Erythroblast (primary cell): ENCODE data around the gene ZFP1.

Experiments
- GATA1 ChIP-seq: IDR thresholded peaks from 2 replicates; pipeline ENCODE4 v1.6.1; 2011; ENCODE audit warnings: low read depth, mild to moderate bottlenecking, control low read depth, low read length, moderate library complexity
- POLR2A ChIP-seq: IDR thresholded peaks from 2 replicates; pipeline ENCODE4 v1.6.1; 2011; ENCODE audit warnings: mild to moderate bottlenecking, low read length

DNA sequence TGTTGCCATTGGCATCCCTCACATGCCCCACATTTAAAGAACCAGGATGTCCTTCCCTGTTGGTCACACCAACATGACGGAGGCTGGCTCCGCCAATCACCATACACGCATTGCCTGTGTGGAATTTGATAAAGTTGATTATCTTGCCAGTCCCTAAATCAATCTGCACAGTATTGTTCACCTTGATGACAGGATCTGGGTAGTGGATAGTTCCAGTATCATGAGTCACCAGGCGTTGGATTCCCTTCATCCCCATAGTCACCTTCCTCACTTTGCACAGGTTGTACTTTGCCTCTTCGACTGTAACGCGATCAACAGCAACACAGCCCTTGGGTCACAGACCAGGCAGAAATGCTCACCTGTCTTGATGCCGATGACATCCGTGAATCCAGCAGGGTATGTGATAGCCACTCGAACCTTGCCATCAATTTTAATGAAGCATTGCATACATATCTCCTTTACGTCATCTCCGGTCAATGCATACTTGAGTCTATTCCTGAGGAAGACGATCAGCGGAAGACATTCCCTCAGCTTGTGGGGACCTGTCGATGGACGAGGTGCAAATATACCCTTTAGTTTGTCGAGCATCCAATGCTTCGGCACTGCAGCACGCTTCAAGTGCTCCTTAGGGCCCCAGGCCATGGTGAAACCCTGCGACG lies 44.4 kb downstream of the ZFP1 start:
- no peak for TF ChIP-seq POLR2A
- no peak for TF ChIP-seq GATA1
